HEK293 (cell line): ENCODE results near the gene COPS4.
A peak's percentile ranks its signal among the peaks of the same experiment; 100 is the strongest.

Source experiments
- CTCF ChIA-PET: fragments of 350-600 bp; formaldehyde crosslinking; extraction: SDS; loops from one replicate; lab custom pipeline; 2021; ENCODE audit warnings: antibody characterized with exemption; lab: Yijun Ruan, JAX
- POLR2A ChIA-PET: fragments of 300-600 bp; formaldehyde crosslinking; extraction: SDS; loops from one replicate; lab custom pipeline; 2020; ENCODE audit warnings: antibody characterized with exemption, inconsistent platforms; lab: Yijun Ruan, JAX
- H3K27ac ChIP-seq: fragments of 200-500 bp; sonication (Bioruptor generic); 2 replicates; pipeline ENCODE4 v1.5.1; 2014; ENCODE audit warnings: low read depth, low read length, control low read depth, inconsistent platforms; ENCODE audit errors: extremely low read depth
- H3K36me3 ChIP-seq, 2 experiments: fragments of 200-500 bp in 1 of 2; sonication (Bioruptor generic) in 1 of 2; 1 replicate in 1 of 2; 2 replicates in 1 of 2; pipeline ENCODE4 v1.5.1; 2014 to 2017; ENCODE audit warnings: inconsistent platforms in 2 of 2, low read length in 2 of 2; ENCODE audit not compliant: control insufficient read depth in 2 of 2, insufficient read depth in 1 of 2
- H3K4me1 ChIP-seq: fragments of 200-500 bp; sonication (Bioruptor generic); 2 replicates; pipeline ENCODE4 v1.5.1; 2014; ENCODE audit warnings: mild to moderate bottlenecking, low read length, inconsistent platforms; ENCODE audit not compliant: control insufficient read depth, insufficient read depth
- H3K4me3 ChIP-seq: 2 replicates; pipeline ENCODE4 v1.5.1; 2011; ENCODE audit warnings: low read depth, mild to moderate bottlenecking, control low read depth, low read length, moderate library complexity
- H3K9me3 ChIP-seq: fragments of 200-500 bp; sonication (Bioruptor generic); 2 replicates; pipeline ENCODE4 v1.5.1; 2014; ENCODE audit warnings: low read depth, low read length, inconsistent platforms; ENCODE audit not compliant: control insufficient read depth, insufficient read depth
- BCL11A ChIP-seq: fragments of 450-650 bp; formaldehyde crosslinking; IDR thresholded peaks from 2 replicates; pipeline ENCODE4 v1.5.1; 2016; ENCODE audit warnings: low read depth, missing biosample characterization, missing genetic modification characterization
- BCL11B ChIP-seq: fragments of 450-650 bp; formaldehyde crosslinking; IDR thresholded peaks from 2 replicates; pipeline ENCODE4 v1.5.1; 2016; ENCODE audit warnings: low read depth, missing biosample characterization, missing genetic modification characterization
- HOXA7 ChIP-seq: sonication (generic); formaldehyde crosslinking; IDR thresholded peaks from 2 replicates; pipeline ENCODE4 v1.8.1; 2022; ENCODE audit warnings: missing genetic modification reagents, borderline replicate concordance
- PRDM4 ChIP-seq: fragments of 450-650 bp; formaldehyde crosslinking; IDR thresholded peaks from 2 replicates; pipeline ENCODE4 v1.5.1; 2017; ENCODE audit warnings: missing biosample characterization, missing genetic modification characterization
- SETDB1 ChIP-seq: IDR thresholded peaks from one replicate; pipeline ENCODE4 v1.6.1; 2017; ENCODE audit warnings: mild to moderate bottlenecking, low read length, moderate library complexity, mixed read lengths; ENCODE audit not compliant: insufficient read length
- SP3 ChIP-seq: fragments of 450-650 bp; formaldehyde crosslinking; IDR thresholded peaks from 2 replicates; pipeline ENCODE4 v1.5.1; 2016; ENCODE audit warnings: missing biosample characterization, missing genetic modification characterization
- TRIM28 ChIP-seq: IDR thresholded peaks from 2 replicates; pipeline ENCODE4 v1.6.1; 2011; ENCODE audit warnings: low read length, control low read depth, borderline replicate concordance
- YY2 ChIP-seq: fragments of 450-650 bp; formaldehyde crosslinking; IDR thresholded peaks from 2 replicates; pipeline ENCODE4 v1.5.1; 2016; ENCODE audit warnings: missing biosample characterization, missing genetic modification characterization
- ZNF223 ChIP-seq: fragments of 450-650 bp; formaldehyde crosslinking; IDR thresholded peaks from 2 replicates; pipeline ENCODE4 v1.5.1; 2016; ENCODE audit warnings: missing biosample characterization, missing genetic modification characterization
- ZNF280C ChIP-seq: fragments of 450-650 bp; formaldehyde crosslinking; IDR thresholded peaks from 2 replicates; pipeline ENCODE4 v1.5.1; 2016; ENCODE audit warnings: missing biosample characterization, missing genetic modification characterization
- ZNF391 ChIP-seq: fragments of 450-650 bp; formaldehyde crosslinking; IDR thresholded peaks from 2 replicates; pipeline ENCODE4 v1.5.1; 2016; ENCODE audit warnings: low read depth, missing biosample characterization, missing genetic modification characterization, borderline replicate concordance
- ZNF521 ChIP-seq: fragments of 450-650 bp; formaldehyde crosslinking; IDR thresholded peaks from 2 replicates; pipeline ENCODE4 v1.5.1; 2017; ENCODE audit warnings: missing biosample characterization, mild to moderate bottlenecking, missing genetic modification characterization
- ZNF549 ChIP-seq: fragments of 450-650 bp; IDR thresholded peaks from 2 replicates; pipeline ENCODE4 v1.5.1; 2018; ENCODE audit warnings: missing biosample characterization, missing genetic modification characterization, mild to moderate bottlenecking, inconsistent platforms, moderate library complexity
- ZNF610 ChIP-seq: fragments of 450-650 bp; formaldehyde crosslinking; IDR thresholded peaks from 2 replicates; pipeline ENCODE4 v1.5.1; 2016; ENCODE audit warnings: missing biosample characterization, missing genetic modification characterization, borderline replicate concordance
- ZNF623 ChIP-seq: fragments of 450-650 bp; formaldehyde crosslinking; IDR thresholded peaks from 2 replicates; pipeline ENCODE4 v1.5.1; 2016; ENCODE audit warnings: missing biosample characterization, missing genetic modification characterization
- ZNF629 ChIP-seq: fragments of 450-650 bp; formaldehyde crosslinking; IDR thresholded peaks from 2 replicates; pipeline ENCODE4 v1.5.1; 2017; ENCODE audit warnings: missing biosample characterization, missing genetic modification characterization
- TF ChIP-seq, protein P1 (sequence below): fragments of 450-650 bp; formaldehyde crosslinking; IDR thresholded peaks from 2 replicates; pipeline ENCODE4 v1.5.1; 2016; ENCODE audit warnings: missing biosample characterization, missing genetic modification characterization, low read depth
- TF ChIP-seq, protein P2 (sequence below): fragments of 450-650 bp; formaldehyde crosslinking; IDR thresholded peaks from 2 replicates; pipeline ENCODE4 v1.5.1; 2017; ENCODE audit warnings: missing biosample characterization, missing genetic modification characterization
- TF ChIP-seq, protein P3 (sequence below): fragments of 450-650 bp; IDR thresholded peaks from 2 replicates; pipeline ENCODE4 v1.5.1; 2018; ENCODE audit warnings: missing biosample characterization, missing genetic modification characterization
- TF ChIP-seq, protein P4 (sequence below): fragments of 450-650 bp; formaldehyde crosslinking; IDR thresholded peaks from 2 replicates; pipeline ENCODE4 v1.5.1; 2016; ENCODE audit warnings: missing biosample characterization, missing genetic modification characterization

The COPS4 gene

DNA sequence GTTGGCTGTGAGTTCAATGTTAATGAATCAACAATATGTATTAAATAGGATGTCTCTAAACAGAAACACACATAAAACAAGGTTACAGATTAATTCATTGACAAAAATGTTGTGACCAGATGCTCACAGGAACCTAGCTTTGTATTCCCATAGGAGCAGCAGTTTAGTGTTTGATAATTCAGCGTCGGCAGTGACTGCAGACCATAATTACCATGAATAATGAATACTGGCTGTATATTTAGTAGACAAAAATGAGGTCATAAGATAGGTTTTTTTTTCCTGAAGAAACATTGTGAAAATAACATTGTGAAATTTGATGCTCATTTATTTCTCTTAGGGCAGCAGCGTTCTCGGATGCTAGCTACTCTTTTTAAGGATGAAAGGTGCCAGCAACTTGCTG lies 27.8 kb downstream of the COPS4 start:
- CTCF ChIA-PET: no interaction called here

More for the DNA sequence above, 27.8 kb downstream of the COPS4 start:
- no peaks in the 10 kb centered on the region for H3K4me1 ChIP-seq
- no peak for TF ChIP-seq BCL11A
- 0 out of 2 replicates have a peak, but pooled peaks have one; percentile 21 for TF ChIP-seq ZNF549 (tag by site-specific recombination)
- 0 out of 2 replicates have a peak, but pooled peaks have one; percentile 11 for TF ChIP-seq TRIM28
- TF ChIP-seq YY2: no peak
- peak; percentile 39 for TF ChIP-seq SETDB1
- TF ChIP-seq, protein P1, sequence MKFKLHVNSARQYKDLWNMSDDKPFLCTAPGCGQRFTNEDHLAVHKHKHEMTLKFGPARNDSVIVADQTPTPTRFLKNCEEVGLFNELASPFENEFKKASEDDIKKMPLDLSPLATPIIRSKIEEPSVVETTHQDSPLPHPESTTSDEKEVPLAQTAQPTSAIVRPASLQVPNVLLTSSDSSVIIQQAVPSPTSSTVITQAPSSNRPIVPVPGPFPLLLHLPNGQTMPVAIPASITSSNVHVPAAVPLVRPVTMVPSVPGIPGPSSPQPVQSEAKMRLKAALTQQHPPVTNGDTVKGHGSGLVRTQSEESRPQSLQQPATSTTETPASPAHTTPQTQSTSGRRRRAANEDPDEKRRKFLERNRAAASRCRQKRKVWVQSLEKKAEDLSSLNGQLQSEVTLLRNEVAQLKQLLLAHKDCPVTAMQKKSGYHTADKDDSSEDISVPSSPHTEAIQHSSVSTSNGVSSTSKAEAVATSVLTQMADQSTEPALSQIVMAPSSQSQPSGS (tag by site-specific recombination): peak; percentile 17; the same call in 1 of the 2 replicates
- no peak for TF ChIP-seq ZNF623 (tag by site-specific recombination)
- TF ChIP-seq HOXA7: no peak
- TF ChIP-seq ZNF629 (tag by site-specific recombination): peak; percentile 72
- no peak for TF ChIP-seq BCL11B (tag by site-specific recombination)
- TF ChIP-seq ZNF521 (tag by site-specific recombination): no peak
- no peak for TF ChIP-seq SP3 (tag by site-specific recombination)
- TF ChIP-seq, protein P2, sequence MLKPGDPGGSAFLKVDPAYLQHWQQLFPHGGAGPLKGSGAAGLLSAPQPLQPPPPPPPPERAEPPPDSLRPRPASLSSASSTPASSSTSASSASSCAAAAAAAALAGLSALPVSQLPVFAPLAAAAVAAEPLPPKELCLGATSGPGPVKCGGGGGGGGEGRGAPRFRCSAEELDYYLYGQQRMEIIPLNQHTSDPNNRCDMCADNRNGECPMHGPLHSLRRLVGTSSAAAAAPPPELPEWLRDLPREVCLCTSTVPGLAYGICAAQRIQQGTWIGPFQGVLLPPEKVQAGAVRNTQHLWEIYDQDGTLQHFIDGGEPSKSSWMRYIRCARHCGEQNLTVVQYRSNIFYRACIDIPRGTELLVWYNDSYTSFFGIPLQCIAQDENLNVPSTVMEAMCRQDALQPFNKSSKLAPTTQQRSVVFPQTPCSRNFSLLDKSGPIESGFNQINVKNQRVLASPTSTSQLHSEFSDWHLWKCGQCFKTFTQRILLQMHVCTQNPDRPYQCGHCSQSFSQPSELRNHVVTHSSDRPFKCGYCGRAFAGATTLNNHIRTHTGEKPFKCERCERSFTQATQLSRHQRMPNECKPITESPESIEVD (tag by site-specific recombination): peak; percentile 61; the same call in 1 of the 2 replicates
- TF ChIP-seq, protein P3, sequence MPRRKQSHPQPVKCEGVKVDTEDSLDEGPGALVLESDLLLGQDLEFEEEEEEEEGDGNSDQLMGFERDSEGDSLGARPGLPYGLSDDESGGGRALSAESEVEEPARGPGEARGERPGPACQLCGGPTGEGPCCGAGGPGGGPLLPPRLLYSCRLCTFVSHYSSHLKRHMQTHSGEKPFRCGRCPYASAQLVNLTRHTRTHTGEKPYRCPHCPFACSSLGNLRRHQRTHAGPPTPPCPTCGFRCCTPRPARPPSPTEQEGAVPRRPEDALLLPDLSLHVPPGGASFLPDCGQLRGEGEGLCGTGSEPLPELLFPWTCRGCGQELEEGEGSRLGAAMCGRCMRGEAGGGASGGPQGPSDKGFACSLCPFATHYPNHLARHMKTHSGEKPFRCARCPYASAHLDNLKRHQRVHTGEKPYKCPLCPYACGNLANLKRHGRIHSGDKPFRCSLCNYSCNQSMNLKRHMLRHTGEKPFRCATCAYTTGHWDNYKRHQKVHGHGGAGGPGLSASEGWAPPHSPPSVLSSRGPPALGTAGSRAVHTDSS (tag by site-specific recombination): no peak
- TF ChIP-seq, protein P4, sequence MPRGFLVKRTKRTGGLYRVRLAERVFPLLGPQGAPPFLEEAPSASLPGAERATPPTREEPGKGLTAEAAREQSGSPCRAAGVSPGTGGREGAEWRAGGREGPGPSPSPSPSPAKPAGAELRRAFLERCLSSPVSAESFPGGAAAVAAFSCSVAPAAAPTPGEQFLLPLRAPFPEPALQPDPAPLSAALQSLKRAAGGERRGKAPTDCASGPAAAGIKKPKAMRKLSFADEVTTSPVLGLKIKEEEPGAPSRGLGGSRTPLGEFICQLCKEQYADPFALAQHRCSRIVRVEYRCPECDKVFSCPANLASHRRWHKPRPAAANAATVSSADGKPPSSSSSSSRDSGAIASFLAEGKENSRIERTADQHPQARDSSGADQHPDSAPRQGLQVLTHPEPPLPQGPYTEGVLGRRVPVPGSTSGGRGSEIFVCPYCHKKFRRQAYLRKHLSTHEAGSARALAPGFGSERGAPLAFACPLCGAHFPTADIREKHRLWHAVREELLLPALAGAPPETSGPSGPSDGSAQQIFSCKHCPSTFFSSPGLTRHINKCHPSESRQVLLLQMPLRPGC: no peak
- no peak for TF ChIP-seq PRDM4 (tag by site-specific recombination)
- TF ChIP-seq ZNF223 (tag by site-specific recombination): no peak
- no peak for TF ChIP-seq ZNF610
- no peak for TF ChIP-seq ZNF280C (tag by site-specific recombination)
- no peak for TF ChIP-seq ZNF391 (tag by site-specific recombination)
- TF ChIP-seq, all 188 proteins: peak for 6
- H3K9me3 ChIP-seq: no peaks in the 10 kb centered on the region
- POLR2A ChIA-PET: no interaction called here
- no peak overlapping the region for H3K27ac ChIP-seq
- no peak overlapping the region for H3K4me3 ChIP-seq
- peaks cover 26 to 77% of the 10 kb centered on the region in 2 experiments for H3K36me3 ChIP-seq
